PC-3 (cell line): ENCODE results near the gene FAM13A.

ENCODE experiments used
- CTCF ChIP-seq: fragments of 300-600 bp; sonication (generic); conservative IDR thresholded peaks from 2 replicates; pipeline ENCODE4 v1.5.1; 2017; ENCODE audit warnings: antibody characterized with exemption, low read depth, mild to moderate bottlenecking, low read length
- EZH2 ChIP-seq: fragments of 300-600 bp; sonication (generic); IDR thresholded peaks from one replicate; pipeline ENCODE4 v1.6.1; 2017; ENCODE audit warnings: antibody characterized with exemption, mild to moderate bottlenecking, low read length; ENCODE audit not compliant: unreplicated experiment
- EZH2phosphoT487 ChIP-seq: fragments of 300-600 bp; sonication (generic); IDR thresholded peaks from 2 replicates; pipeline ENCODE4 v1.6.1; 2018; ENCODE audit warnings: mild to moderate bottlenecking, antibody characterized with exemption, low read length, borderline replicate concordance

- TF ChIP-seq CTCF (no peak), EZH2 (no peak), EZH2phosphoT487 (no peak)
Measured at GRCh38 chr4:88820698-88821415, 236.1 kb downstream of the FAM13A start.
